Lower leg skin (tissue), 4 donors: Measurements from ENCODE around the gene KIAA0825. TPM values are rescaled to one million over a fixed set of nuclear protein-coding genes. Genes with fewer than 3 reads are reported as not detected.

ENCODE experiments used
- DNase-seq, 2 donors: peaks; one replicate each; pipeline ENCODE4 v3.0.0-alpha.2; 2019; ENCODE audit warnings: low spot score in 2 of 2
- H3K4me3 ChIP-seq: fragments of 200-600 bp; sonication (generic); 2 replicates; pipeline ENCODE4 v1.5.1; 2017; ENCODE audit warnings: mild to moderate bottlenecking, low read depth; ENCODE audit not compliant: poor library complexity, severe bottlenecking
- CTCF ChIP-seq, 3 donors: fragments of 450-650 bp; IDR thresholded peaks; one replicate each; pipeline ENCODE4 v1.5.1; 2016; ENCODE audit warnings: antibody characterized with exemption in 3 of 3, mild to moderate bottlenecking in 3 of 3, moderate library complexity in 2 of 3
- POLR2A ChIP-seq, 2 donors: fragments of 450-650 bp; IDR thresholded peaks; one replicate each; pipeline ENCODE4 v1.6.1; 2016 to 2017; ENCODE audit warnings: antibody characterized with exemption in 2 of 2, mild to moderate bottlenecking in 1 of 2, moderate library complexity in 1 of 2
- WGBS, 2 donors: methylation state at CpG; one replicate each; pipeline ENCODE4 v1.1.5; 2018; 5-methylcytosine and 5-hydroxymethylcytosine counted together
- intact Hi-C: fragments of 100-400 bp; cut with DNase I; formaldehyde crosslinking; loops from one replicate; pipeline ENCODE4 v1.15.0; 2023; ENCODE audit warnings: low total_unique reads
- total RNA-seq, 4 donors: library from RNA; depleted of rRNA; stranded (reverse); fragments of >200 nt; gene quantifications; one replicate each; pipeline ENCODE4 v1.1.0, GENCODE V29; 2016

KIAA0825 gene
- total RNA-seq, 4 donors from 2014 or later: 1.6 to 3.4 (median 2.5) TPM

DNA sequence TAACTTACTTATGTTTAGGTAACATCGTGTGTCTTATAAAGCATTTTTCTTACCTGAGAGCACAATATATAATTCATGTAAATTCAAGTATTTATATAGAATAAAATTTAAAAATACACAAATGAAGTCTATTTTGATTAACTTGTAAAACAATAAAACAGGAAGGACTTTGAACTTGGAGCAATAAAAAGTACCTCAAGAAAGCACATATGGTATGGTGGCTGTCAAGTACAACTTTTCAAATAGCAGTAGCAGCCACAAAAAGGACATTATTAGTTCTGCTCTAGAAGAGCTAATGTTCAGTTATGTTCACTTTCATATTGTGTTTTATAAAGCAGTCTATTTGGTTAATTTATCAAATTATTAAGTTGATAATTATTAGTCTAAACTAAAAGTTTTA is 31.5 kb upstream of the KIAA0825 start:
- DNase-seq: no peak
- WGBS, 2 donors: 94 to 100% methylated on average over 1 of the region's 1 CpG
- intact Hi-C loops: no loop called here
- TF ChIP-seq POLR2A (IDR thresholded peaks at IDR 0.05): no peak
- H3K4me3 ChIP-seq: no peak overlapping the region

DNA sequence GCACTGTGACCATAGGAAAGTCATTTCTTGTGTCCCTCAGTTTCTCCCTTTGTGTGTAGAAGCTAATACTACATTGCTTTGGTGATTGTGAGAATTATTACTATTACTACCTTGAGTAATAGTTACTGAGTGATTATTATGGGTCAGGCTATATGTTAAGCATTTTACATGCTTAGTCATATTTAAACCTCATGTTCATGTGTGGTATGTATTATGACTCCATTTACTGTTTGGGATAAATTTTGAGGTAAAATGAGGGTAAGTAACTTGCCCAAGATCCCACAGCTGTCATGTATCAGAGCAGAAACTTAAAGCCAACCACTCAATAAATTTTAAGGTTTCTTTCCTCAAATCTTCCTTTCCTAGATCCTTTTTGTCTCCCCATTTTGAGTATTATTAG is 28.4 kb upstream of the KIAA0825 start:
- no peak overlapping the region for H3K4me3 ChIP-seq
- TF ChIP-seq POLR2A (IDR thresholded peaks at IDR 0.05): no peak
- intact Hi-C loops: no loop called here
- DNase-seq: no peak

DNA sequence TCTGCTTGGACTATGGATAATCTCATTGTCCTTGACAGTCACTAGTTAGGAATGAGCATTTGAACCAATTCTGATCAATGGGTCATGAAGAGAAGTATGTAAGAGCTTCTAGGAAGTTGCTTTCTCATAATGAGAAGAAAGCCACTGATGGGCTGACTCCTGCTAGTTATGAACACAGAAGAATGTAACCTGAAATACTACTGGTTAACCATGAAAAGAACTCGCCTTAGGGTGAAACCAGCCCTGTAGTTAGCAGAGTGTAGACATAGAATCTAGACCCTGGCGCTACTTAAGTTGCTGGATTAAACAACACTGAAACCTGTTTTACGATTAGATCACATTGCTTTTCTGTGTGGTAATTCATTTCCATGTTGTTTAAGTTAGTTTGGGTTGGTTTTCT is 26.6 kb upstream of the KIAA0825 start:
- TF ChIP-seq POLR2A (IDR thresholded peaks at IDR 0.05): no peak
- no peak for TF ChIP-seq CTCF (IDR thresholded peaks at IDR 0.05)

DNA sequence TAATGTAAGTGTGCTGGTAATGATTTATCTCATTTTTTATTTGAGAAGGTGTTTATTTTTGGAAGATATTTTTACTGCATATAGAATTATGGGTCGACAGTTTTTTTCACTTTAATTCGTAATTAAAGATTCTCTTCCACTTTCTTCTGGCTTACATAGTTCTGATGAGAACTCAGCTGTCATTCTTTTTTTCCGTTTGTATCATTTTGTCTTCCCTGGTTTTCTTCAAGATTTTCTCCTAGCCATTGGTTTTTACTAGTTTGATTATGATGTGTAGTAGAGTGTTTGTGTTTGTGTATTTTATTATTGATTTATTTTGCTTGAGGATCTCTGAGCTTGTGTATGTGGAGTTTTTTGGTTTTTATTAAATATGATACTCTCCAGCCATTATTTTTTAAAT is 21.8 kb upstream of the KIAA0825 start:
- TF ChIP-seq CTCF (IDR thresholded peaks at IDR 0.05): no peak
- TF ChIP-seq POLR2A (IDR thresholded peaks at IDR 0.05): no peak
- intact Hi-C loops: no loop called here
- H3K4me3 ChIP-seq: no peak overlapping the region
- no peak for DNase-seq
- 98 to 100% methylated on average over 3 of the region's 3 CpGs for WGBS, 2 donors

More for the DNA sequence above, 26.6 kb upstream of the KIAA0825 start:
- intact Hi-C loops: no loop called here
- DNase-seq: no peak
- WGBS, 2 donors: 94% methylated on average over 3 of the region's 3 CpGs
- H3K4me3 ChIP-seq: no peak overlapping the region

- no peak for TF ChIP-seq CTCF (IDR thresholded peaks at IDR 0.05)
- no peak for TF ChIP-seq POLR2A (IDR thresholded peaks at IDR 0.05)
- 77 to 84% methylated on average over 2 of the region's 2 CpGs for WGBS, 2 donors
- intact Hi-C loops: no loop called here
- H3K4me3 ChIP-seq: no peak overlapping the region
- no peak for DNase-seq
Measured at GRCh38 chr5:94632024-94632423, 13.6 kb upstream of the KIAA0825 start.

GRCh38 chr5:94627191-94627590 is 8.8 kb upstream of the KIAA0825 start:
- H3K4me3 ChIP-seq: no peak overlapping the region
- DNase-seq: no peak
- 98 to 100% methylated on average over 1 of the region's 1 CpG for WGBS, 2 donors
- intact Hi-C loops: no loop called here
- TF ChIP-seq CTCF (IDR thresholded peaks at IDR 0.05): no peak
- no peak for TF ChIP-seq POLR2A (IDR thresholded peaks at IDR 0.05)

DNA sequence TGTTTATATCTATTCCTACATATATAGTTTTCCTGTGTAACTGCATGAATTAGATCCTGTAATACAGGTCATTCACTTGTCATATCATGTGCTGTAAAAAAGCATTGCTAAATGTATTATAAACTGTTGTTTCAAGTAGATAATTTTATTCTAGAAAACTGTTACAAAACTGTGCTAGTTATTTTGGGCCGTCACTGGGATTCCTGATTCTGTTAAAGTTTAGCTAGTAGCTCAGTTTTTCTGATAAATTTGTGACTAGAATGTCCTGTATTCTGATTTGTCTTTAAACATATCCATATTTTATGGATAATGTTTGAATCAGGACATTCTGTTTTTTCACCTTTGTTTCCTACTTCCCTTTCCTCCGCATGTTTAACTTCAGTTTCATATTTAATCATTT is 5.5 kb upstream of the KIAA0825 start:
- TF ChIP-seq CTCF (IDR thresholded peaks at IDR 0.05): no peak
- TF ChIP-seq POLR2A (IDR thresholded peaks at IDR 0.05): no peak
- DNase-seq: no peak
- intact Hi-C loops: no loop called here
- no peak overlapping the region for H3K4me3 ChIP-seq
- WGBS, 2 donors: 84 to 88% methylated on average over 2 of the region's 2 CpGs
